GM21825 (cell line): ENCODE results near the gene BHLHE41.
A peak's percentile ranks its signal among the peaks of the same experiment; 100 is the strongest.

ENCODE experiments used
- ATAC-seq: cut with Tn5 transposase; IDR thresholded peaks from one replicate; pipeline ENCODE4 v1.9.1; 2021; ENCODE audit warnings: mild to moderate bottlenecking, moderate library complexity; ENCODE audit not compliant: unreplicated experiment

Gene BHLHE41

DNA sequence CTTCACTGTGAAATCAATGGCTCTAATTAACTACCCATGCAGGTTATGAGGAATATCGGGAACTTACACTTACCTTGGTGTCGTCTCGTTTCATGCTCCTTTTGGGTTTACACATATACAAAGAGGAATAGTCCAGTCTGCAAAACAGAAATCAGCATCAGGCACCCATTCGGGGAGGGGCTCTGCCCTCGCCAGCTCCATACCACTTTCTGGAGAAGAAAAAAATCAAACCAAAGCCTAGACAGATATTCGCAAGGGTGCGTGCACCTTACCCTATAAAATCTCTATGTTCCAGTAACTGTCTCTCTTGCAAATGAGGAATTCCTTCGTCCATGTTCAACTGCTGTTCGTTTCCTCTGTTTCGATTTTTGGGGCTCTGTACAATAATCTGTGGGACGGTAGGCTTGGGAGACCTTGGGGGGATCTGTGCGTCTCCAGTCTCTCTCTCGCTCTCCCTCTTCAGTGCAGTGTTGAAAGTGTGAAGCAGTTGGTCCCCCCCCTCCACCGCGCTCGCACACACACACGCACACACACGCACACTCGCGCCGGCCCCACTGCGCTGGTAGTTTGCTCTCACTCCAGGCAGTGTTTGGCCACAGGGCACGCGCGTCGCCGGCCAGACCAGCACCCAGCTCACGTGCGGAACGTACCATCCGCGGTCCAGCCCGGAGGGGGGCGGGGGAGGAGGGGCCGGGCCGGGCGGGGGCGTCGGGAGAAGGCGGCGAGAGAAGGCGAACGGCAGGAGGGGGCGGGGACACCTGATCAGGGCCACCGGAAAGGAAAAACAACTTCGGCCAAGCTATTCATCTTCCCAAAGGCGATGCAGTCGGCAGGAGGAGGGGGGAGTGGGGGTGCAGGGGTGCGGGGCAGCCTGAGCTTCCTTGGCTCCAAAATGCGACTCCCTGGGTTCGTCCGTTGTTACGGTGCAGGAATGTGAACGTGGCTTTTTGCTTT is at the start of gene BHLHE41:
Gene BHLHE41, minus strand, starts transcription at position 592 of the 954 bp plus-strand sequence. Its CDS starts 258 bp downstream, at position 334.
- ATAC-seq, result no peak

DNA sequence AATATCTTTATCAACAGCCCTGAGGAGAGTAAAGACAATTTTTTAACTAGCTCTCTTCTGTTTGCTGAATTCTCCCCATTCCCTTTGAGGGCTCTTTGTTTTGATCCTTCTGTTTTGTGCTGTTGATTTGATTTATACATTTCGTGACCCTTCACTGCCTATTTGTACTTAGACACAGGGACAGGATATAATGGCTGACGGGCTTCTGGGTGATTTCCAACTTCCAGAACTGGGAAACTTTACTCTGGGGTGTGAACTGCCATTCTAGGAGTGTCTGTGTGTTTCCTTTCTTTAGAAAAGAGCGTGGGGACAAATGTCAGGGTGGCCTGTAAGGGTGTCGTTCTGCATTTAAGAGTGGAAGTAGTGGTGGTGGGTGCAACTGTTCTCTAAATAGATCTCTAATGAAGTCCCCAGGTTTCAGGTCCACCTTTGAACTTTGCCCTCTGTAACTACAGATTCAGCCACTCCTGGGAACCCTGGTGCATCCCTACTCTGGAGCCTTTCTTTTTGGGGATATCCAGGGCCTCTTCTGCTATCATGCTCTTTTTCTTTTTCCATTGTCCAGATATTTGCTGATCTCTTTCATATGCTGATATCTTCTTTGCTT is 48.2 kb upstream of the BHLHE41 start:
- ATAC-seq, result no peak

DNA sequence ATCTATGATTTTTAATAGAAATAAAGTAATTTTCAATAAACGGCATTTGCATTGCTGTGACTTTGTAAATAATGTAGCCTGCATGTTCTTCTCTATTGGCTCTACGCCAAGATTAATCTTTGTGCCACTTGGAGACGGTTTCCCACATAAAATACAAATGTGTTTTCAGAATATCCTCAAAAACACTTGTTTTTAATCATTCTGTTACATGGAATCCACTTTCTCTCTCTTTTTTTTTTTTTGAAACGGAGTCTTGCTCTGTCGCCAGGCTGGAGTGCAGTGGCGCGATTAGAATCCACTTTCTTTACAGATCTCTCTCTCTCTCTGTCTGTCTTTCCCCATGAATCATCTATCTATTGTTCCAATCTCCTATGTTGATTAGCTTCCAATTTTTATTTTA is 47.7 kb upstream of the BHLHE41 start:
- ATAC-seq, result no peak

DNA sequence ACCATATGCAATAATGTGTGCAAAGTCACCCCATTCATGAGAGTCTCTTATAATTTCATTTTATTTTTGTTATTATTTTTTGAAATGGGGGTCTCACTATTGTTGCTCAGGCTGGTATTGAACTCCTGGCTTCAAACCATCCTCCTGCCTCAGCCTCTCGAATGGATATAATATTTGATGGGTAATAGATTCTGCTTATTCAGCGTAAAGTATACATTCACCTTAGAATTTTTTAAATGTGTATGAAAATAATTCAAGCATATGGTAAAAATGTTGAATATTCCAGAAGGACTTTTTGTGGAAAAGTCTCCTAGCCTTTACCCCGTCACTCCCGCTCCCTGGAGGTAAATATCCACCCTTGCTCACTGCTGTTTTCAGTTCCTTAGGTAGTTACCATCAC is 47.2 kb upstream of the BHLHE41 start:
- ATAC-seq, result no peak

DNA sequence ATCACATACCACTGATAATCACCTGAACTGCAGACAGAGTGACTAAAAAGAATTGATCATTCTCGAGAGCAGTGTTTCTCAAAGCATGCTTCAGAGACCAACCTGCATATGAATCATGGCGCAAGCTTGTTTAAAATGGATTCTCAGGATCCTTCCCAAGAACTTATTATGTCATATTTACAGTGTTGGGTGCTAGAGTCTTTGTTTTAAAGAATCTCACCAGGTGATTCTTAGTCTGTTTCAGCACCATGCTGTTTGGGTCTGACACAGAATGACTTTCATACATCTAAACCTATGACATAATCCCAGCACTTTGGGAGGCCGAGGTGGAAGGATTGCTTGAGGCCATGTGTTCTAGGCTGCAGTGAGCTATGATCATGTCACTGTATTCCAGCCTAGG is 39.3 kb upstream of the BHLHE41 start:
- no peak for ATAC-seq

DNA sequence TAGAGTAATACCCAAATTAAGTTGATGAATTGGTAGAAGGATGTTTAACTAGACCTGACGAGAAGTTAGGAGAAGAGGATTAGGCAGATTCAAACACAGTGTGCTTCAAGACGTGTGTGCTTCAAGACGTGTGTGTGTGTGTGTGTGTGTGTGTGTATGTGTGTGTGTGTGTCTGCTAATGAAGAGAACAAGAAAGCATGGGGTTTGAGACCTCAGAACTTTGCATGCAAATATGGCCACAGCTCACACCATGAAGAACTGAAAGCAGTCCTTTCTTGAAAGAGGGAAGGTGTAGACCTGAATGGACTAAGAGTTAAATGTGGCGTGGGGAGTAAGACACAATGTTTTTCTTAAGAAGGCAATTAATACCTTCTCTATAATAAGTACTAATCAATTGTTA is 38.1 kb upstream of the BHLHE41 start:
- ATAC-seq, result peak; percentile 68

DNA sequence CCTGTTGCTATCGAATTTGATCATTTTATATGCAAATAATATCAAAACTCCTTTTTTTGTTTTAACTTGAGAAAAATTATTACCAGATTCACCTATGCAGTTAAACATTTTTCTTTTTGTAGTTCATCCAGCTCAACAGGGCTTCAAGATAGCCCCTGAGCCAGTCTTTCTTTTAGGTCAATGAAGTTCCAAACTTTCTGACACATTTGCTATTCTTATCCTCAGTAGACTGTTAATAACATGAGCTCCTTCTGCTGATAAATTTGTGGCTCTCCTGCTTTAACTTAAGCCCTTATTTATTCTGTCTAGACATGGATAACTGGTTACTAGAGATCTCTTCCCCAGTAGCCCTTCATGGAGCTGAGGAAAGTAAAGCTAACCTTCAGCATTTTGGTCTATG is 37.3 kb upstream of the BHLHE41 start:
- no peak for ATAC-seq

DNA sequence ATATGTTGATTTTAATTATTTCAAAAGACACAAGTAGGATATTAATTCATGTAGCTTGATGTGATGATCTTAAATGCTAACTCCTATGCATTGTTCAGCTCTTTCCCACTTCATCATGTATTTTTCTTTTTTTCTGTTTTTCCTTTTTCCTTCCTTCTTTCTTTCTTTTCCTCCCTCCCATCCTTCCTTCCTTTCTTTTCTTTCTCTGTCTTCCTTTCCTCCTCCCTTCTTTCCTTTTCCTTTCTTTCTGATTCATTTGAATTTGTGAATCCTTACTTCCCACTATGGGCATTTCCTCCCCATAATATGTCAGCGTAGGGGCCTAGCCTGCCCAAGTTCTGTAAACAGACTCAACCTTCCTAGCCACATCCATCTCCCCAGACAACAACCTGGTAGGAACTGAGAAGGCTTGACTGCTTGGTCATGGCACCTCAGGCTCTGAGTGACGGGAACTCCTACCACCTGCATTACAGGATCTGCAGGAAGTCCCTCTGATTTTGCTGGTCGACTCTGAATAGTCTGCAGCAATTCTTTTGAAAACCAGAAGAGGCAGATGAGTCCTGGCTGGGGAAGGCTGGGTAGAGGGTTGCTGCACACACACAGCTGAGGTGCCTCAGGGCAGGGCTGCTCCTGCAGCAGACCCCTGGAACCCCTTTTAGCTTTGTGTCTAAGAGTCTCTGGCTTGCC is 33.4 kb upstream of the BHLHE41 start:
- no peak for ATAC-seq

DNA sequence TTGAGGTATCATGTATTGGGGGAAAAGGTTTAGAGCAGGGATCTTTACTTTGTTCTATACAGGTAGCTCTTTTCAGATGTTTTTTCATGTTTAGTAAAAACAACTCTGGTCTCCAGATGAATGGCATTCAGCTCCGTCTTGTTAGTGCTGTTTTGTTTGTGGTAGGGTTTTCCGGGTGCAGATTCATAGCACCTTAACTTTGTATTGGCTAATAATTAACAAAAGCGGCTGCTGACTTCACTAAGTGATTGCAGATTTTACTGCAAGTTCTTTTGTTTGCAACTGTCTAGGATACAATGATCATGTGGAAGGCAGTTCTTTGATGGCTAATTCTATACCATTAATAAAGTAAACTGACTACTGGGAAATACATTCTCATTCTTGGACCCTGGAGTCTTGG is 32.2 kb upstream of the BHLHE41 start:
- ATAC-seq, result peak; percentile 12

DNA sequence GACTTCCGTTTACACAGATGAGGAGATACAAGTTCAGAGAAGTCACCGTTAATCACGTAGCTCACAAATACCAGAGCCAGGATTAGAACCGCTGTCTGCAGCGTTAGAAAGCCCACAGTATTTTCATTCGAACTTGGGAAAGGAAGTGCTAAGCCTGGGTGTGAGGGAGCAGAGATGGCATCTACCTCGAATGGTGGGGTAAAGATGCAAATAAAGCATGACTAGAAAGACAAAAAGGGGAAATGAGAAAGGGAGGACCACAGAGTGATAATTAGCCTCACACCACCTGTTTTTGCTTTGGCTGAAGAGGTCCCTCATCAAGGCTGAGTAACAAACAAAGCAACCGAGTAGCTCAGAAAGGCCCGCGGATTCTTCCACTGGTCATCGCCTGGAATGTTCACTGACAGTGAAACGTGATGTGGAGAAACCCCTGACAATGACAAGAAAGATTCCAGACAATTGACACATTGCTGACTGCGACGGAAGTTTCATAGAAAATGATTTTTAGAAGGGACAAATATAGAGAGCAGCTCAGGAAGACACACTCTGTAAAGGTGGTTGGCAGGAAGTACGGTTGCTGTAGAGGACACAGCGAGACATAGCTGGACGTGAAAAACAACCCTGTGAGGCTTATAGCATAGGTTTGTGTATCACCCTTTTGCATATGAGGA is 31.5 kb upstream of the BHLHE41 start:
- ATAC-seq, result peak; percentile 85

DNA sequence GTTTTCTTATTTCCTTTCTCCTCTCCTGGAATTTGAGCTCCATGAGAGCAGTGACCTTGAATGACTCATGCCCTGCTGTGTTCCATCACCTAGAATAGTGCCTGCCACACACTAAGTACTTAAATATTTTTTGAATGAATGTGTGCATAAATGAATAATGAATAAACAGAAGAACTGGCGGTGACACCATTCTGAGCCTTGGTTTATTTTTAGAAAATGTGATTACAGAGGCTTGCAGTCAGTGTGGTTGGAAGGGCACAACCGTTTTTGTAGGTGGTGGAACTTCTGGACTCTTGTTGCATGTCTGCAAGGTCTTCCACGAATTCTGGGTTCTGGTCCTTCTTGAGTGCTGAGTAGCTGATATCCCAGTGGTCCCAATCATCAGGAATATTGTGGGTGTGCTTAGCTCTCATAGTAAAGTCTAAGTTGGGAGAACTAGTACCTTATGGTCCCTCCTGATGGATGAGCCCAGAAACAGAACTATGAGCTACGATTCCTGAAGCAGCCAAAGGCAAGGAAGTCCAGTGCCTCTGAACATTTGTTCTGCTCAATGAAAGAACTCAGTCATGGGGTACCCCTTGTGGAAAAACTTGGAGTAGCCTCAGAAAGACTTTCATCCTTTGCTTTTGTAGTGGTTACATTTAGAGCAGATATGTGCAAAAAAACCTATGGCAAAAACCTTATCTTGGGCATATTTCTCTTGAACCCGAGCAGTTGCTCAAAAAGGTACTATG is 28.8 kb upstream of the BHLHE41 start:
- no peak for ATAC-seq

DNA sequence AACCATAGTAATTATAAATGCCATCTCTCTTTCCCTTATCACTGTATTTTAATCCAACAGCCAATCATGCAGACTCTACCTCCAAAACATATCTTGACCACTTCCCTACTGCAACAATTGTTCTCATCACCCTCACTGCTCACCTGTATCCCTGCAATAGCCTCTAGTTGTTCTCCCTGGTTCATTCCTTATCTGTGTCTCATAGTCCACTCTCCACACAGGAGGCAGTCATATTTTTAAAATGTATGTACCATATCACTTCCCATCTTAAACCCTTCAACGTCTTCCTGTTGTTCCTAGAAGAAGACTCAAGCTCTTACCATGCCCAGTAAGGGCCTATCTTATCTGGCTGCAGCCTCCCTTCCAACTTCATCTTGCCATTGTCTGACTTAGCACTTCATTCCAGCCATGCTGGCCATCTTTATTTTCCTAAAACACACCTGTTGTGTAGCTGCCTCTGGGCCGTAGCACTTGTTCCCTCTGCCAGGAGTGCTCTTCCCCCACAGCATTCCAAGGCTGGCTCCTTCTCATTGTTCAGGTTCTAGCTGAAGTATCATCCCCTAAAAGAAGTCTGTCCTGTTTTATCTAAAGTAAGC is 27.8 kb upstream of the BHLHE41 start:
- ATAC-seq, result no peak

DNA sequence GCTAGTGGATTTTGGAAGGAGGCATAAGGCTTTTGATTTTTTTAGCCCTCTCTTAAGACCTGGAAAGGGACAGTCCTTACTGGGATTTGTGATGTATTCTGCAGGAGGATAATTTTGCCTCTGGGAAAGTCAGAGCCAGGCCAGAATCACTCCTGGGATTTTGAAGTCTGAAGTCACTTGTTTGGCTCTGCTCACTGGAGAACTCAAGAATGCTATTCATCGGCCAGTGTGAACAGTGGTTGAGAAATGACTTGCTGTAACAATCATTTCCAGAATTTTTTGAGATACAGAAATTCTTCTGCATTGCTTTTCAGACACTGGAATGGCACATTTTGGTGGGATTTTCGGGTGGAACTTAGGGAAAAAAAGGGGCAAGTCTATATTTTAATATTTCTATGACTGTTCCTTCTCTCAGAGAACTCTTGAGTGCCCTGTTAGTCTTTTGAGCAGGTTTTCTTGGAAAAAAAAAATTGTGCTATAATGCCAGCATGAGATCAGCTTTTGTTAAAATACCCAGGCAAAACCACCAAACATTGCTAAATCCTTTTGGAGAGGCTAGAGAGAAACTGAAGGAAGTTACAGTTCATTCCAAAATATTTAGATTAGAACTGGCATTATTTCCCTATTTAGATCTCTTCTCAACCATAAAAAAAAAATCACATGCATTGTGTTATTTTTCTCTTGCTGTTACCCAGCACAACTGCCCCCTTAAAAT is 26.1 kb upstream of the BHLHE41 start:
- ATAC-seq, result no peak

DNA sequence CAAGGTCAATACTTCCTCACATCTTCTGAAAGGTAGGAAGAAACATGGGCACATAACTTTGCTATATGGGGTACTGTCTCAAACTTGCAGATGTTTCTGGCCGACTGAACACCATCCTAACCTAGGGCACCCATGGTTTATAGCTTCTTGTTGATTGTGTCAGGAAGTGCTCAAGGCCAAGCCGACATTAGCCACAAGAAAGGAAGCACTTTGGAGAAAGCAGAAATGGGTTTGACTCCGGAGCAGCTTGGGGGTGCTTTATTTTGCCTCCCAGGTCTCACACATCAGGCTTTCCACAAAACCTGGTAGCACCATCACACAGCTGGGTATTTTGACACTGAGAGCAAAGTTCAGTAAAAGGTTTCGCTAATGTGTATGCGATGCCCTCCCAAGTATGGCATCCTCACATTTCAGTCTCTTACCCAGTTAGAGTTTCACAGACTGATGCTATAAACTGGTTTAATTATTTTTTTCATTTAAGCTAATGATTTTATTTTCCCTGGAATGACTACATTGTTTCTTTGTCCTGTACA is 25.2 kb upstream of the BHLHE41 start:
- no peak for ATAC-seq

DNA sequence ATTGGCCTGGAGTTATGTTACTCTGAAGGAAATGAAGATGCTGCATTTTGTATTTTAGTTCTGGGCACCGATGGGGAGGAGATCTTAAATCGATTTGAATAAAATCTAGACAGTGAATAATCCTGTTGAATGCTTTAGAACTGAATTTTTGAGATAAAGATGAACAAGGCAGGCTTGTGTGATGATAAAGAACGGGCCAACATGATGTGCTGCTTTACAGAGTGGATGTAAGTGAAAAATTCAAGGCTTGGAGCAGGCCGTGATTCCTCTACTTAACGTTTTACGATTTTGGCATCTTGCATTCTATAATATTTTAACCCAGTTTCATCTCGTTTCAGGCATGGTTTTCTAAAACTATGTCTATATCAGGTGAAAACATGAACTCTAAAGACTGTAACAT is 23.5 kb upstream of the BHLHE41 start:
- ATAC-seq, result no peak

DNA sequence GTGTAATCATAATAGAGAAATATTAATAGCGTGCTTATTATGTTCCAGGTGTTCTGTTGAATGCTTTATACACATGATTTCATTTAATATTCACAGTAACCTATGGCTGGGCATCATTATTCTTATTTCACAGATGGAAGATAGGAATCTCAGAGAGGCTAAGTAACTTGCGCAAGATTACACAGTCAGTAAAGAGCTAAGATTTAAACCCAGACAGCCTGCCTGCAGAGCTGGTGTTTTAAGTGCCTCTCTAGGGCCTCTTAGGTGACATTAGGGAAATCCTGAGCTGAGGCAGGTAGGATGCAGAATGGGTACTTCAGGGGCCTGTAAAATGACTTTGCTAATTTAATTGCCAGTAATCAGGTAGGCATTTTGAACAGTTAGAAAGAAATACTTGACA is 18.5 kb upstream of the BHLHE41 start:
- ATAC-seq, result no peak

DNA sequence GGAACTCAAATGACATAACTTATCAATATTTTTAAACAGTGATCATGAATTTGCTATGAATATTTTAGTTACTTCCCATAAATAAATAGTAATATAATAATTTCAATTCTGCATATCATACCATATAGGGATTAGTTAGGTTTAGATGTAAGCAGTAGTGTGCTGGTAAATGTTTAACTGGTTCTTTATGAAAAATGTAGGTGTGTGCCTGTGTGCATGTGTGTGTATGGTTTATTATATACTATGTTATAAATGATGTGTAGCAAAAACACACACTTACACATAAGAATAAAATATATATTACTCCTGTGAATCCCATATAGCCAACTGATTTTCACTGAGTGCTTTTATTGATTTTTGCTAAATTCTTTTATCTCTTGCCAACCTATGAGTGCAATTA is 14.0 kb upstream of the BHLHE41 start:
- no peak for ATAC-seq

DNA sequence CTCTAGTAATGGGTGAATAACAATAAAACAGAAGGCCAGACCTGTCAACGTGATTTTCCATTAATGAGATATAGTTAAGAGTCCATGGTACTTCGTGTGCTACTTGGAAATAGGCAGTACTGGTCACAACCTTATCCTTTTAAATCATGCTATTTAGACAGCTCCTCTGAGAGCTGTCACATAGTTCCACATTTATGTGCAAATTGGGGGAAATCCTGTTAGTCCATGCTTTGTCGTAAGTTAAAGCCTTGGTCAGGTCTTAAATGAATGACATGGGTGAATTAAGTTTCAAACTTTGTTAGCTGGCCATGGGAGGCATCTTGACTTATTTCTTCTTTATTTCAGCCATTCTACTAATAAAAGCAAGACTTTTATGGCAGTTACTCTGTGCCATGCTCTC is 11.9 kb upstream of the BHLHE41 start:
- ATAC-seq, result no peak

DNA sequence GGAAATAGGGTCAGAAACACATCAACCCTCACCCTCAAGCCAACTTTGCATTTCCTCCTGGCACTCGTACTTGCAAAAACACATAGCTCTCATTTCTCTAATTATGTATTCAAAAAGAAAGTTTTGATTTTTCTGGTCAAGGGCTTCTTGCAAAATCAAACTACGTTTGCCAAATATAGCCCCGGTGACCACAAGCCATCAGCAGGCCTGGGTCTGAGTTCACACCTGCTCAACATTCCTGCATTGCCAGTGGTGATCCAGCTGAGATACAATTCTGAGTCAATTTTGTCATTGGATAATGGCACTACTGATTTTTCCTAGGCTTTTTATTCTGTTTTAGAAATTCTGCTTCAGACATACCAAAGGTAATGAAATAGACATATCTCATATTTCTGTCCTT is 10.7 kb upstream of the BHLHE41 start:
- no peak for ATAC-seq
